Muscle layer of duodenum (tissue), 2 donors: ENCODE data around the gene LRBA.
"Not testable (repeated sequence)": the region's sequence is repeated elsewhere in the genome, so short reads cannot be mapped to it uniquely, and the experiment has no call there.

Source experiments
- H3K27ac ChIP-seq: one replicate; pipeline ENCODE4 v1.7.0; 2013; ENCODE audit warnings: mild to moderate bottlenecking, low read length
- H3K27me3 ChIP-seq: one replicate; pipeline ENCODE4 v1.7.0; 2013; ENCODE audit warnings: low read depth, mild to moderate bottlenecking, control low read depth, low read length
- H3K36me3 ChIP-seq, 2 donors: one replicate each; pipeline ENCODE4 v1.7.0; 2013; ENCODE audit warnings: low read length in 2 of 2, control low read depth in 1 of 2, mild to moderate bottlenecking in 1 of 2; ENCODE audit not compliant: insufficient read depth in 2 of 2, control insufficient read depth in 1 of 2
- H3K4me1 ChIP-seq, 2 donors: one replicate each; pipeline ENCODE4 v1.7.0; 2013; ENCODE audit warnings: low read length in 2 of 2, mild to moderate bottlenecking in 2 of 2, control low read depth in 1 of 2, moderate library complexity in 1 of 2; ENCODE audit not compliant: insufficient read depth in 2 of 2, control insufficient read depth in 1 of 2
- H3K4me3 ChIP-seq, 2 donors: one replicate each; pipeline ENCODE4 v1.7.0; 2013; ENCODE audit warnings: low read length in 2 of 2, low read depth in 1 of 2, mild to moderate bottlenecking in 1 of 2
- H3K9me3 ChIP-seq, 2 donors: one replicate each; pipeline ENCODE4 v1.7.0; 2013; ENCODE audit warnings: low read length in 2 of 2, control low read depth in 1 of 2, mild to moderate bottlenecking in 1 of 2; ENCODE audit not compliant: control insufficient read depth in 1 of 2
- donor health status: healthy.

Gene LRBA

GRCh38 chr4:150971901-150972300 lies 43.2 kb downstream of the LRBA start:
- Histone ChIP-seq H3K36me3 (no peaks in the 10 kb centered on the region), H3K9me3 (no peaks in the 10 kb centered on the region), H3K27ac (no peak overlapping the region), H3K27me3 (no peaks in the 10 kb centered on the region), H3K4me3 (no peak overlapping the region), H3K4me1 (no peaks in the 10 kb centered on the region)

- Histone ChIP-seq H3K4me1 (no peaks in the 10 kb centered on the region), H3K36me3 (no peaks in the 10 kb centered on the region), H3K27me3 (no peaks in the 10 kb centered on the region), H3K9me3 (no peaks in the 10 kb centered on the region), H3K27ac (no peak overlapping the region), H3K4me3 (no peak overlapping the region)
Observed at GRCh38 chr4:150970685-150971151, 44.4 kb downstream of the LRBA start.

DNA sequence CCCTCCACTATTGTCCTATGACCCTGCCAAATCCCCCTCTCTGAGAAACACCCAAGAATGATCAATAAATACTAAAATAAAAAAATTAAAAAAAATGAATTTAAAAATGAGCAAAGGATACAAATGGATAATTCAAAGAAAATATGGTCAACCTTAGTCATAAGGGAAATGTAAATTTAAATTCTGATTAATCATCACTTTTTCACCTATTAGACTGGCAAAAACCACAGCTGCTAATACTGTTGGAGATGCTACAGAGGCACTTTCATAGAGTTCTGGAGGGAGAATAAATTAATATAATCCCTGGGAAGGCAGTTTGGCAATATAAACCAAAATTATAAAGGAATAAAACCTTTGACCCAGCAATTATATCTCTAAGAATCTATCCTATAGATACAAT lies 50.3 kb downstream of the LRBA start:
- no peak overlapping the region for H3K4me3 ChIP-seq
- H3K36me3 ChIP-seq = no peaks in the 10 kb centered on the region
- no peak overlapping the region for H3K27ac ChIP-seq
- H3K27me3 ChIP-seq = no peaks in the 10 kb centered on the region
- H3K4me1 ChIP-seq = no peaks in the 10 kb centered on the region
- no peaks in the 10 kb centered on the region for H3K9me3 ChIP-seq

GRCh38 chr4:150963602-150964345 lies 51.3 kb downstream of the LRBA start:
- not testable (repeated sequence) for H3K36me3 ChIP-seq, H3K4me1 ChIP-seq, H3K4me3 ChIP-seq, H3K27ac ChIP-seq, H3K9me3 ChIP-seq, H3K27me3 ChIP-seq

DNA sequence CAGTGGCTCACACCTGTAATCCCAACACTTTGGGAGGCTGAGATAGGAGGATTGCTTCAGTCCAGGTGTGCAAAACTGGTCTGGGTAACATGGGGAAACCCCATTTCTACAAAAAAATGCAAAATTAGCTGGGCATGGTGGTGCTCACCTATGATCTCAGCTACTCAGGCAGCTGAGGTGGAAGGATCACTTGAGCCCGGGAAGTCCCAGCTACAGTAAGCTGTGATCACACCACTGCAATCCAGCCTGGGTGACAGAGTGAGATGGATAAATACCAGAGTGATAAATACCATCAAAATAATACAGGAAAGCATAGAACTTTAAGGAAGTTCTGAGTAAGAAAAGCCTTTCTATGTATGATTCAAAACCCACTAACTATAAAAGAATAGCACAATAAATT lies 52.8 kb downstream of the LRBA start:
- no peaks in the 10 kb centered on the region for H3K27me3 ChIP-seq
- no peaks in the 10 kb centered on the region for H3K36me3 ChIP-seq
- H3K4me1 ChIP-seq = no peaks in the 10 kb centered on the region
- no peaks in the 10 kb centered on the region for H3K9me3 ChIP-seq
- no peak overlapping the region for H3K4me3 ChIP-seq
- no peak overlapping the region for H3K27ac ChIP-seq

- Histone ChIP-seq H3K4me3 (no peak overlapping the region), H3K27ac (no peak overlapping the region), H3K36me3 (no peaks in the 10 kb centered on the region), H3K27me3 (no peaks in the 10 kb centered on the region), H3K9me3 (no peaks in the 10 kb centered on the region), H3K4me1 (no peaks in the 10 kb centered on the region)
Observed at GRCh38 chr4:150961566-150961965, 53.5 kb downstream of the LRBA start.

GRCh38 chr4:150960818-150961217 lies 54.3 kb downstream of the LRBA start:
- Histone ChIP-seq H3K27me3 (no peaks in the 10 kb centered on the region), H3K9me3 (no peaks in the 10 kb centered on the region), H3K4me1 (no peaks in the 10 kb centered on the region), H3K36me3 (no peaks in the 10 kb centered on the region), H3K27ac (no peak overlapping the region), H3K4me3 (no peak overlapping the region)

GRCh38 chr4:150960079-150960478 lies 55.0 kb downstream of the LRBA start:
- H3K4me1 ChIP-seq = no peaks in the 10 kb centered on the region
- no peak overlapping the region for H3K27ac ChIP-seq
- H3K27me3 ChIP-seq = no peaks in the 10 kb centered on the region
- no peak overlapping the region for H3K4me3 ChIP-seq
- H3K9me3 ChIP-seq = no peaks in the 10 kb centered on the region
- H3K36me3 ChIP-seq = no peaks in the 10 kb centered on the region

GRCh38 chr4:150957981-150958380 lies 57.1 kb downstream of the LRBA start:
- H3K27ac ChIP-seq, H3K4me3 ChIP-seq, H3K4me1 ChIP-seq, H3K27me3 ChIP-seq, H3K36me3 ChIP-seq, H3K9me3 ChIP-seq: not testable (repeated sequence)

DNA sequence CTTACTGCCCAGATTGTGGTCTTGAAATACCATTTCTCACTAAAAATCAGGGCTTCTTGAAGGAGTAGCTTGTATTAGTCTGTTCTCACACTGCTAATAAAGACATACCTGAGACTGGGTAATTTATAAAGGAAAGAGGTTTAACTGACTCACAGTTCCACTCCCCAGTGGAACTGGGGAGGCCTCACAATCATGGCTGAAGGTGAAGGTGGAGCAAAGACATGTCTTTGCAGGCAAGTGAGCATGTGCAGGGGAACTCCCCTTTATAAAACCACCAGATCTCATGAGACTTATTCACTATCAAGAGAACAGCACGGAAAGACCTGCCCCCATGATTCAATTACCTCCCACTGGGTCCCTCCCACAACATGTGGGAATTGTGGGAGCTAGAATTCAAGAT lies 58.0 kb downstream of the LRBA start:
- H3K9me3 ChIP-seq, H3K27ac ChIP-seq, H3K4me1 ChIP-seq, H3K36me3 ChIP-seq, H3K4me3 ChIP-seq, H3K27me3 ChIP-seq: not testable (repeated sequence)

- H3K4me3 ChIP-seq, H3K27me3 ChIP-seq, H3K4me1 ChIP-seq, H3K36me3 ChIP-seq, H3K27ac ChIP-seq, H3K9me3 ChIP-seq: not testable (repeated sequence)
Observed at GRCh38 chr4:150953916-150954315, 61.2 kb downstream of the LRBA start.

DNA sequence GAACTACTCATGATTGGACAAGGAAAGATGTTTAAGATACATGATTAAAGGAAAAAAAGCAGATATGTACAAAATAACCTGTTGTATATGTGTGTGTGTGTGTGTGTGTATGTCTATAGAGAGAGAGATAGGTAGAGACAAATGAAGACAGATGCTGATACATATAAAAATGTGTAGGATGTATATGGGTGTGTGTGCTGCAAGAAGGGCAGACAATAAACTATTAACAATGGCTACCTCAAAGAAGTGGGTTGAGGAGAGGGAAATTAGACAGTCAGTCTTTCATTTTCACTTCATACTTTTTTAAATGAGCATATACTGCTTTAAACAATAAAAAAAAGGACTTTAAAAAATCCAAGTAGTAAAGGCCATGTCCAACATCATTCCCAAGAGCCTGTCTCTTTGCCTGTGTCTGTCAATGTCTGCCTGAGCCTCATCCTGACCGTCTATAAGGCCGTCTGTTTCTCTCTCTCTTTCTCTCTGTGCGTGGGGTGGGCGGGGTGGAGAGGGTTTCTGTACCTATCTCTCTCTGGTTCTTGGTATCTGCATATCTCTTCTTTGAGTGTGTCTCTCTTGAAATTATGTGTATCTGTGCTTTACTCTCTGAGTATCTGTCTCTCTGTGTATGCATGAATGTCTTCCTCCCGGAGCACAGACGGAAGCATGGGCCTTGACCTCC lies 62.8 kb downstream of the LRBA start:
- no peaks in the 10 kb centered on the region for H3K27me3 ChIP-seq
- H3K36me3 ChIP-seq = no peaks in the 10 kb centered on the region
- no peaks in the 10 kb centered on the region for H3K4me1 ChIP-seq
- H3K4me3 ChIP-seq = no peak overlapping the region
- no peaks in the 10 kb centered on the region for H3K9me3 ChIP-seq
- no peak overlapping the region for H3K27ac ChIP-seq
